ENCODE measurements around the gene SDR39U1. TPM values are rescaled to one million over a fixed set of nuclear protein-coding genes. Genes with fewer than 3 reads are reported as not detected.
"Not testable (repeated sequence)": the region's sequence is repeated elsewhere in the genome, so short reads cannot be mapped to it uniquely, and the experiment has no call there.

Gene SDR39U1
- total RNA-seq, 1 experiment from 2014 or later: 8.2 TPM

GRCh38 chr14:24463017-24463883, 20.7 kb upstream of the SDR39U1 start:
- H3K4me1 ChIP-seq (replicated peaks): no peaks in the 10 kb centered on the region
- H3K27me3 ChIP-seq (replicated peaks): no peaks in the 10 kb centered on the region
- H3K36me3 ChIP-seq: no peaks in the 10 kb centered on the region
- DNase-seq (ENCODE audit: low read depth in 1 of 2, low spot score in 2 of 2): no peak
- no peak overlapping the region for H3K27ac ChIP-seq
- no peaks in the 10 kb centered on the region for H3K9me3 ChIP-seq (replicated peaks)
- H3K4me3 ChIP-seq: no peak overlapping the region

GRCh38 chr14:24461336-24461735, 18.8 kb upstream of the SDR39U1 start:
- H3K4me3 ChIP-seq: no peak overlapping the region
- no peaks in the 10 kb centered on the region for H3K36me3 ChIP-seq
- H3K9me3 ChIP-seq (replicated peaks): no peaks in the 10 kb centered on the region
- no peak for DNase-seq (ENCODE audit: low read depth in 1 of 2, low spot score in 2 of 2)
- H3K27ac ChIP-seq: no peak overlapping the region
- H3K4me1 ChIP-seq (replicated peaks): no peaks in the 10 kb centered on the region
- H3K27me3 ChIP-seq (replicated peaks): no peaks in the 10 kb centered on the region

DNA sequence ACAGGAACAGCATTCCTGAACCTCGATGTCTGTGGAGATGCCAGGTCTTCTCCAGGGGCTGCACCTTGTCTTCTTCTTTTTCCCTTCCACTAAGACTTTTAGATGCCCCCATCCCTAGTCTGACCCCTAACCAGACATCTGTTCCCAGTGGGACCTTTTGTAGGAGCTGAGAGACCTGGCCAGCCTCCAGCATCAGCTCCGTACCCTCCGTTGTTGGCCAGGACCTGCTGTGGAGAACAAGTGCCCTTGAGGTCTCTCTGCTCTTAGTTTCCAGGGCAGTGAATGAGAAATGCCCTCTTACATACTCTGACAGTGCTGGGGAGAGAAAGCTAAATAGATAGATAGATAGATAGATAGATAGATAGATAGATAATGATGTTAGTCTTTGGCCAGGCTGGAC, 16.8 kb upstream of the SDR39U1 start:
- no peak overlapping the region for H3K27ac ChIP-seq
- no peak overlapping the region for H3K4me3 ChIP-seq
- H3K9me3 ChIP-seq (replicated peaks): no peaks in the 10 kb centered on the region
- H3K27me3 ChIP-seq (replicated peaks): no peaks in the 10 kb centered on the region
- H3K36me3 ChIP-seq: peaks cover 2% of the 10 kb centered on the region; the same call in 1 of the 2 replicates
- no peaks in the 10 kb centered on the region for H3K4me1 ChIP-seq (replicated peaks)
- no peak for DNase-seq (ENCODE audit: low read depth in 1 of 2, low spot score in 2 of 2)

- Histone ChIP-seq H3K36me3 (peaks cover 3% of the 10 kb centered on the region; the same call in 1 of the 2 replicates), H3K27me3 (replicated peaks) (no peaks in the 10 kb centered on the region), H3K4me1 (replicated peaks) (no peaks in the 10 kb centered on the region), H3K4me3 (no peak overlapping the region), H3K27ac (no peak overlapping the region), H3K9me3 (replicated peaks) (no peaks in the 10 kb centered on the region)
- no peak for DNase-seq (ENCODE audit: low read depth in 1 of 2, low spot score in 2 of 2)
Measured at GRCh38 chr14:24458736-24459135, 16.2 kb upstream of the SDR39U1 start.

DNA sequence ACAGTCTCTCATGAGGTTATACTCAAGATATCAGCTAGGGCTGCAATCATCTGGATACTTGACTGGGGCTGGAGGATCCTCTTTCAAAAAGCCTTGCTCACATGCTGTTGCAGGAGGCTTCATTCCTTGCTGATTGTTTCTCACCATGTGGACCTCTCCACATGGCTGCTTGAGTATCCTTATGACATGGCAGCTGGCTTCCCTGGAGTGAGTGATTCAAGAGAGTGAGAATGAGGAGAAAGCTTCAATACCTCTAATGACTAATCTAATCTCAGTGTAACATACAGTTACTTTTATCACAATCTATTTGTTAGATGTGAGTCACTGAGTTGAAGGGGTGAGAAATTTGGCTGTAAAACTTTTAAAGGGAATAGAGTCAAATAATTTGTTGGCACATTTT, 14.4 kb upstream of the SDR39U1 start:
- Histone ChIP-seq H3K4me3 (no peak overlapping the region), H3K4me1 (replicated peaks) (no peaks in the 10 kb centered on the region), H3K9me3 (replicated peaks) (no peaks in the 10 kb centered on the region), H3K36me3 (peaks cover 3% of the 10 kb centered on the region; the same call in 1 of the 2 replicates), H3K27me3 (replicated peaks) (no peaks in the 10 kb centered on the region), H3K27ac (no peak overlapping the region)
- no peak for DNase-seq (ENCODE audit: low read depth in 1 of 2, low spot score in 2 of 2)

DNA sequence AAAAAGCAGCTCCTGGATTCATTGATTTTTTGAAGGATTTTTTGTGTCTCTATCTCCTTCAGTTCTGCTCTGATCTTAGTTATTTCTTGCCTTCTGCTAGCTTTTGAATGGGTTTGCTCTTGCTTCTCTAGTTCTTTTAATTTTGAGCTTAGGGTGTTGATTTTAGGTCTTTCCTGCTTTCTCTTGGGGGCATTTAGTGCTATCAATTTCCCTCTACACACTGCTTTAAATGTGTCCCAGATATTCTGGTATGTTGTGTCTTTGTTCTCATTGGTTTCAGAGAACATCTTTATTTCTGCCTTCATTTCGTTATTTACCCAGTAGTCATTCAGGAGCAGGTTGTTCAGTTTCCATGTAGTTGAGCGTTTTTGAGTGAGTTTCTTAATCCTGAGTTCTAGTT, 8.3 kb upstream of the SDR39U1 start:
- H3K27ac ChIP-seq; H3K4me1 ChIP-seq (replicated peaks); DNase-seq (ENCODE audit: low read depth in 1 of 2, low spot score in 2 of 2); H3K4me3 ChIP-seq; H3K27me3 ChIP-seq (replicated peaks); H3K9me3 ChIP-seq (replicated peaks); H3K36me3 ChIP-seq: not testable (repeated sequence)

DNA sequence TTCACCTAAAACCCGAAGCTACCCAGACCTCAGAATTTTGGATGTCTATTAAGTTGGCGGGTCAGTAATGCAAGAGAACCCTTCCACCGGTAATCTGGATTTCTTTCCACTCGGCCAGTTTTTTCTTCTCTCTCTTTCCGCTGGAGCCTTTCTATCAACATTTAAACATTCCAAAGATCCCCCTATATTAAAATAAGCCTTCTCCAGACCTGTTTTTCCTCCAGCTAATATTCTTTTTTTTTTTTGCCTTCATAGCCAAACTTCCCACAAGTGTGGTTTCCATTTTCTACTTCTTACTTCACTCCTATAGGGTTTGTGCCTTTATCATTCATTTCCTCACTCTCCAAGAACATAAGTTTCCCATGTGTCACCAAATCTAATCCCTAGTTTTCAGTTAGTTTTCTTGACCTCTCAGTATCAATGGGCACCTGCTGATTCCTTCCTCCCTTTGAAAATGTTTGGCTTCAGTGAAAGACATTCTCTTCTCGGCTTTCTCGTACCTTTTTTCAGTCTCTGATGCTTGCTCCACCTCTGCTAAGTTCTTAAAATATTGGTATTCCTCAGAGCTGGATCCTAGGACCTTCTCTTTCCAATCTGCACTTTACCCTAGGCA, 583 bp upstream of the SDR39U1 start:
- Histone ChIP-seq H3K4me3 (peak overlapping the region; percentile 54), H3K27ac (peak overlapping the region; percentile 4; the same call in 1 of the 2 replicates), H3K9me3 (replicated peaks) (no peaks in the 10 kb centered on the region), H3K36me3 (peaks cover 32% of the 10 kb centered on the region), H3K27me3 (replicated peaks) (no peaks in the 10 kb centered on the region), H3K4me1 (replicated peaks) (peaks cover 3% of the 10 kb centered on the region; the same call in 1 of the 2 replicates)
- DNase-seq (ENCODE audit: low read depth in 1 of 2, low spot score in 2 of 2): no peak

- Histone ChIP-seq H3K4me1 (replicated peaks) (peaks cover 3% of the 10 kb centered on the region; the same call in 1 of the 2 replicates), H3K9me3 (replicated peaks) (no peaks in the 10 kb centered on the region), H3K27ac (peak overlapping the region; percentile 97), H3K36me3 (peaks cover 44% of the 10 kb centered on the region), H3K27me3 (replicated peaks) (no peaks in the 10 kb centered on the region), H3K4me3 (peak overlapping the region; percentile 54)
- no peak for DNase-seq (ENCODE audit: low read depth in 1 of 2, low spot score in 2 of 2)
Measured at GRCh38 chr14:24441904-24442239, 704 bp downstream of the SDR39U1 start.

DNA sequence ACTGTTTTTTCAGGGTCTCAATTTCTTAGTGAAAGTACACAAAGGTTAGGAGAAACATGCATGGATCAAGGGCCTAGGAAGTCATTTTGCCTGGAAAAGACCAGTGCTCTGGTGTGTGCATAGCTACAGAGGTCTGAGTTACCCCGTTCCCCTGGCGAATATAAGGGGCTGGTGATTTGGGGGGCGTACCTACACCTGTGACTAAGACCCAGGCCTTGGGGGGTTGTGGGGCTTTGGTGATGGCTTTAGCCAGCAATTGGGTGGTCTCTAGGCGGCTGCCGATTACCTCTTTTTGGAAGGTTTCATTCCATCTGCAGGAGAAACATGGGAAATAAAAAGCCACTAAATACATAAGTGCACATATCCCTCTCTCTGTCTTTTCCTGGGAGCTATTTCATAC, 1.1 kb downstream of the SDR39U1 start:
- Histone ChIP-seq H3K36me3 (peaks cover 48% of the 10 kb centered on the region), H3K27me3 (replicated peaks) (no peaks in the 10 kb centered on the region), H3K27ac (no peak overlapping the region), H3K4me3 (peak overlapping the region; percentile 54), H3K9me3 (replicated peaks) (no peaks in the 10 kb centered on the region), H3K4me1 (replicated peaks) (peaks cover 3% of the 10 kb centered on the region; the same call in 1 of the 2 replicates)
- DNase-seq (ENCODE audit: low read depth in 1 of 2, low spot score in 2 of 2): no peak

- no peak for DNase-seq (ENCODE audit: low read depth in 1 of 2, low spot score in 2 of 2)
- Histone ChIP-seq H3K27ac (no peak overlapping the region), H3K36me3 (peaks cover 55% of the 10 kb centered on the region), H3K27me3 (replicated peaks) (no peaks in the 10 kb centered on the region), H3K4me3 (no peak overlapping the region), H3K4me1 (replicated peaks) (peaks cover 3% of the 10 kb centered on the region; the same call in 1 of the 2 replicates), H3K9me3 (replicated peaks) (no peaks in the 10 kb centered on the region)
Measured at GRCh38 chr14:24440606-24441399, 1.8 kb downstream of the SDR39U1 start.

- H3K4me3 ChIP-seq: no peak overlapping the region
Measured at GRCh38 chr14:24439830-24440605, 2.6 kb downstream of the SDR39U1 start.

GRCh38 chr14:24439257-24439656, 3.3 kb downstream of the SDR39U1 start:
- Histone ChIP-seq H3K4me3 (no peak overlapping the region), H3K27ac (no peak overlapping the region), H3K36me3 (peaks cover 69% of the 10 kb centered on the region), H3K9me3 (replicated peaks) (no peaks in the 10 kb centered on the region), H3K27me3 (replicated peaks) (no peaks in the 10 kb centered on the region), H3K4me1 (replicated peaks) (peaks cover 3% of the 10 kb centered on the region; the same call in 1 of the 2 replicates)
- no peak for DNase-seq (ENCODE audit: low read depth in 1 of 2, low spot score in 2 of 2)

More at GRCh38 chr14:24439830-24440605, 2.6 kb downstream of the SDR39U1 start:
- peaks cover 3% of the 10 kb centered on the region; the same call in 1 of the 2 replicates for H3K4me1 ChIP-seq (replicated peaks)
- H3K9me3 ChIP-seq (replicated peaks): no peaks in the 10 kb centered on the region
- H3K27me3 ChIP-seq (replicated peaks): no peaks in the 10 kb centered on the region
- peaks cover 63% of the 10 kb centered on the region for H3K36me3 ChIP-seq
- DNase-seq (ENCODE audit: low read depth in 1 of 2, low spot score in 2 of 2): no peak
- no peak overlapping the region for H3K27ac ChIP-seq

All from SJSA1 (cell line).